Choroid plexus epithelial cell (primary cell): Measurements from ENCODE around the gene SLC28A2.
"Not testable (repeated sequence)": the region's sequence is repeated elsewhere in the genome, so short reads cannot be mapped to it uniquely, and the experiment has no call there.

Source experiments
- DNase-seq: peaks from one replicate; pipeline ENCODE4 v3.0.0-alpha.2; 2010; ENCODE audit warnings: low read depth
- H3K4me3 ChIP-seq: 2 replicates; pipeline ENCODE4 v1.5.1; 2011; ENCODE audit warnings: low read depth, mild to moderate bottlenecking, control low read depth, low read length, moderate library complexity
- TF ChIP-seq, protein P1 (sequence below): conservative IDR thresholded peaks from 2 replicates; pipeline ENCODE4 v1.5.1; 2011; ENCODE audit warnings: low read depth, mild to moderate bottlenecking, control low read depth, inconsistent platforms, low read length, moderate library complexity

The SLC28A2 gene

DNA sequence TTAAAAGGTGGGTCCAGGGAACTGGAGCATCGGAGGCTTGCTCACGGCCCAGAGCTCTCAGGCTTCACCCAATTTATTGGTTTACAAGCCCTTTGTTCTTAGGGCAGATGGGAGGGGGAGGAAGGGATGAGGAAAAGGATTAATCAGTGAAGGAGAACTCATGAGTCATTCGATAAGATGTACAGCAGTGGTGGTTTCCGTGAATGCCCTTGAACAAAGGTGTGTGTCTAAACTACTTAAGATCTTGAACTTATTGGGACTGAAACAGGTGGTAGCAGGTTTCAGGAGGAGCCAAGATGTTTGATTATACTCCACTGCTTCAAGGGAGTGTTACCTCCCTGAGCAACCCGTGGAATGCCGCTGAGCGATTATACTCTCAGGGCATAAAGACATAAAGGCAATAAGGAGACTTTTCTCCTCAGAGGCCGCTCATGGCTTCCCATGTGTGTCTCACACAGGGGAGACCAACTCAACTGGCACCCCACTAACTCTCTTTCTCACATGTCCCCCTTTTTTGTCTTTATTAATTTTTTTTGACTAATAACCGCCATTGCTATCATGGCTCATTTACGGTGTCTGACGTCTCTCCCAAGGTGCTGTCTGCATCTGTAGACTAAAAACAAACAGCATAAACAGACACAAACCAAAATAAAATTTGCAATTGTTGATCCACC is 17.3 kb upstream of the SLC28A2 start:
- no peak overlapping the region for H3K4me3 ChIP-seq
- no peak for DNase-seq
- TF ChIP-seq, protein P1, sequence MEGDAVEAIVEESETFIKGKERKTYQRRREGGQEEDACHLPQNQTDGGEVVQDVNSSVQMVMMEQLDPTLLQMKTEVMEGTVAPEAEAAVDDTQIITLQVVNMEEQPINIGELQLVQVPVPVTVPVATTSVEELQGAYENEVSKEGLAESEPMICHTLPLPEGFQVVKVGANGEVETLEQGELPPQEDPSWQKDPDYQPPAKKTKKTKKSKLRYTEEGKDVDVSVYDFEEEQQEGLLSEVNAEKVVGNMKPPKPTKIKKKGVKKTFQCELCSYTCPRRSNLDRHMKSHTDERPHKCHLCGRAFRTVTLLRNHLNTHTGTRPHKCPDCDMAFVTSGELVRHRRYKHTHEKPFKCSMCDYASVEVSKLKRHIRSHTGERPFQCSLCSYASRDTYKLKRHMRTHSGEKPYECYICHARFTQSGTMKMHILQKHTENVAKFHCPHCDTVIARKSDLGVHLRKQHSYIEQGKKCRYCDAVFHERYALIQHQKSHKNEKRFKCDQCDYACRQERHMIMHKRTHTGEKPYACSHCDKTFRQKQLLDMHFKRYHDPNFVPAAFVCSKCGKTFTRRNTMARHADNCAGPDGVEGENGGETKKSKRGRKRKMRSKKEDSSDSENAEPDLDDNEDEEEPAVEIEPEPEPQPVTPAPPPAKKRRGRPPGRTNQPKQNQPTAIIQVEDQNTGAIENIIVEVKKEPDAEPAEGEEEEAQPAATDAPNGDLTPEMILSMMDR = no peak

DNA sequence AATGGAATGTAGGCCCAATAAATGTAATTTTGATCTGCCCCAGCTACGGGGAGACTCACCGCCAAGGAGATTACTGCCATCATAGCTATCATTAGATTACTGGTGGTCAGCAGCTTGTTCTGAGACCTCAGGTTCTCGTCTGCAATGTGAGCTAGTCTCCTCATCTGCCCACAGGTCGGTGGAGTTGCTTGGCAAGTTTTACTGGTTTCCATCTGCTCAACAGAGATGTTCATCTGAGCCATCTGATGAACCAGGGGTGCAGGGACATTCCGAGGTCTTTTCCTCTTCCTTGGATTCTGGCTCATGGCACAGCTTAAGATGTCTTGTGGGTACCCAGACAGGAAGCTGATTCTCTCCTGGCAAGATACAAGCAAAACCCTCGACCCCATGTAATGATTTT is 15.2 kb upstream of the SLC28A2 start:
- not testable (repeated sequence) for DNase-seq, H3K4me3 ChIP-seq

DNA sequence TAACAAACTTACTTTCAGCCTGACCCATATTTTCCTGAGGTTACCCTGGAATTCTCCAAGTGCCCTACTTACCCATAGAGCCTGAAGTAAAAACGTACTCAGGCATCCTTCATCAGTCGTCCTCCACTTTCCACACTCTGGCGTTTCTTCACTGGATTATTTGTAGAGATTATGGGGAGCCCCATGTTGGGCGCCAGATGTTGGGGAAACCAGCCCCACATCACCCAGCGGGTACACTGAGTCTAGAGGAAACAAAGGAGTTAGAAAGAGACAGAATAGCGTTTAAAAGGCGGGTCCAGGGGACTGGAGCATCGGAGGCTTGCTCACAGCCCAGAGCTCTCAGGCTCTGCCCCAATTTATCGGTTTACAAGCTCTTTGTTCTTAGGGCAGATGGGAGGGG is 9.7 kb upstream of the SLC28A2 start:
- DNase-seq = peak; percentile 5
- TF ChIP-seq, protein P1 = no peak
- no peak overlapping the region for H3K4me3 ChIP-seq

DNA sequence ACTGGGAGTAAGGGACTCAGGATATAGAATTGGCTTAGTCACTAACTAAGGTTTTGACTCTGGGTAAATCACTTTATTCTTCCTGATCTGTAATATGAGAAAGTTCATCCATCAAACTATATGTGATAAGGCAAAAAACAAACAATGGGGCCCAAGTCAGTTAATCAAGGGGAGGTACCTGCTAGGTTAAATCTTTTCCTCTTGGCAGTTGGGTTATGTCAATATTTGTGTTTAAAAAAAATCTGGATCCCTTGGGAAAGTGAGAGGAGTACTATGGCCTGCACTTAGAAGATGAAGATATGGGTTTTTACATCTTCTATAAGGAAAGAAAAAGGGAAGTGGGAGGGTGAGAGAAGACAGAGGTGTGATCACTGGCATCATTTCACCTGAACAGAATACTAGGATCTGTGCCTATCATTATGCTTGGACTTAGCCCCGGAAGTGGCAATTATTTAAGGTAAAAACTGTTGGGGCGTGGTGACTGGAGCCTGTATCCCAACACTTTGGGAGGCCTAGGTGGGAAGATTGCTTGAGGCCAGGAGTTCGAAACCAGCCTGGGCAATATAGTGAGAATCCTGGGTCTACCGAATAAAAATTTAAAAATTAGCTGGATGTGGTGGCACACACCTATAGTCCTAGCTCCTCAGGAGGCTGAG is 2.8 kb upstream of the SLC28A2 start:
- H3K4me3 ChIP-seq = no peak overlapping the region
- TF ChIP-seq, protein P1 = no peak
- no peak for DNase-seq

DNA sequence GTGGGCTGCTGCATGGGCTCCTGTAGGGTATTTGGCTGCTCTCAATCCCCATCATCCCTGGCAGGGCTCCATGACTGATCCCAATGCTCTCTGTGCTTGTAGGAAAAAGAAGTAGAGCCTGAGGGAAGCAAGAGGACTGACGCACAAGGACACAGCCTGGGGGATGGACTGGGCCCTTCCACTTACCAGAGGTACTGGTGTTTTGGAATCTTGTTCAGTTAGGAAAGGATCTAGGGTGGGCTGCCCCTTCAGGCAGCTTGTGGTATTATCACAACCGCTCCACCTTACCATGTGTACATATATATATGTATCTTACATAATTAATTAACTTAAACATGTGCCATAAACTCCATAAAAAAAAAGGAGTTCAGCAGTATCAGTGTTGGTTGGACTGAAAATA is 1.3 kb downstream of the SLC28A2 start:
- TF ChIP-seq, protein P1 = peak; percentile 38
- DNase-seq = peak; percentile 6
- H3K4me3 ChIP-seq = no peak overlapping the region

DNA sequence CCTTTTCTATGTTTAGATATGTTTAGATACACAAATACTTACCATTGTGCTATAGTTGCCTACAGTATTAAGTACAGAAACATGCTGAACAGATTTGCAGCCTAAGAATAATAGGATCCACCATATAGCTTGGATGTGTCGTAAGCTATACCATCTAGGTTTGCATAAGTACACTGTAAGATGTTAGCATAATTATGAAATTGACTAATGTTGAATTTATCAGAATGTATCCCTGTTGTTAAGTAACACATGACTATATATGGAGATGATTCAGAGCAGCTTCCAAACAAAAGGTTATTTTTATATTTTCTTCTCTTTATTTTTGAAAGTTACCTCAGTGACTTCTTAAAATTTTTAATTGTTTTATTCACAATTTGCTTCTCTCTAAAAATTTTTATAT is 2.4 kb downstream of the SLC28A2 start:
- H3K4me3 ChIP-seq = no peak overlapping the region
- TF ChIP-seq, protein P1 = no peak
- no peak for DNase-seq

DNA sequence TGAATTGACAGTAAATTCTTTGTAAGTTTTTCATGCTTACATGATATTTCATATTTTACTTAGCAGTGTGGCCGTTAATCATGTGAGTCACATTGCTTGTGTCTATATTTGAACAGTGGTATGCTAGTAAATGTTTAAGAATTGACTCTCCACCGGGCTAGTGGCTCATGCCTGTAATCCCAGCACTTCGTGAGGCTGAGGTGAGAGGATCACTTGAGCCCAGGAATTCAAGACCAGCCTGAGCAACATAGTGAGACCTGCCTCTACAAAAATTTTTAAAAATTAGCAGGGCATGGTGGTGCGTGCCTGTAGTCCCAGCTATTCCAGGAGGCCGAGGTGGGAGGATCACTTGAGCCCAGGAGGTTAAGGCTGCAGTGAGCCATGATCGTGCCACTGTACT is 2.8 kb downstream of the SLC28A2 start:
- not testable (repeated sequence) for DNase-seq, H3K4me3 ChIP-seq

DNA sequence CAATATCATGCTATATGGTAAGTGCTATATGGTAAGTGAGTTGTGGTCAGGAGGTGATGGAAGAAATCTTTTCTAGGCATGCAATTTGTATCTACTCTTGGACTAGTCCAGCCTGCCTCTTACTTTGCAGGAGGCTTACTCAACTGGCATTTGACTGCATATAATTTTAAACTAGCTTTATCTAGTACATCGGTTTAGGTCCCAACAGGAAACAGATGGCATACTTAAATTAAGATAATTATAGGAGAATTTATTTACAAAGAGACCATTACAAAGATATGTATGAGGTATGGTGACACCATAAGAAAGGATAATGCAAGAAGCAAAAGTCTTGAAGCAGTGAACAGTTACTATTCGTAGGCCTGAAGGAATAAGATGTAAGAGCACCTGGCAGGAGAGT is 7.8 kb downstream of the SLC28A2 start:
- no peak overlapping the region for H3K4me3 ChIP-seq
- DNase-seq = no peak
- TF ChIP-seq, protein P1 = no peak
